ENCODE data around the gene NUP37. TPM values are rescaled to one million over a fixed set of nuclear protein-coding genes. Genes with fewer than 3 reads are reported as not detected.
"Not testable (repeated sequence)": the region's sequence is repeated elsewhere in the genome, so short reads cannot be mapped to it uniquely, and the experiment has no call there.

NUP37 gene
- total RNA-seq, 1 donor from 2014 or later, result 7.1 TPM

GRCh38 chr12:102080842-102081241, 39.1 kb downstream of the NUP37 start:
- Mint-ChIP-seq H3K4me1 (ENCODE audit: low read depth, unreplicated experiment) (no peaks in the 10 kb centered on the region), H3K4me3 (ENCODE audit: unreplicated experiment) (no peak overlapping the region), H3K27me3 (ENCODE audit: unreplicated experiment) (no peaks in the 10 kb centered on the region), H3K27ac (ENCODE audit: unreplicated experiment) (no peak overlapping the region), H3K36me3 (ENCODE audit: unreplicated experiment) (no peaks in the 10 kb centered on the region), H3K9me3 (ENCODE audit: unreplicated experiment) (no peaks in the 10 kb centered on the region)
- DNase-seq, result no peak
- TF ChIP-seq CTCF (IDR thresholded peaks at IDR 0.05; ENCODE audit: partially characterized antibody, unreplicated experiment), result no peak

GRCh38 chr12:102072092-102072491, 47.8 kb downstream of the NUP37 start:
- H3K4me3 Mint-ChIP-seq (ENCODE audit: unreplicated experiment); H3K9me3 Mint-ChIP-seq (ENCODE audit: unreplicated experiment); H3K27ac Mint-ChIP-seq (ENCODE audit: unreplicated experiment); DNase-seq; H3K27me3 Mint-ChIP-seq (ENCODE audit: unreplicated experiment); H3K4me1 Mint-ChIP-seq (ENCODE audit: low read depth, unreplicated experiment); H3K36me3 Mint-ChIP-seq (ENCODE audit: unreplicated experiment): not testable (repeated sequence)

DNA sequence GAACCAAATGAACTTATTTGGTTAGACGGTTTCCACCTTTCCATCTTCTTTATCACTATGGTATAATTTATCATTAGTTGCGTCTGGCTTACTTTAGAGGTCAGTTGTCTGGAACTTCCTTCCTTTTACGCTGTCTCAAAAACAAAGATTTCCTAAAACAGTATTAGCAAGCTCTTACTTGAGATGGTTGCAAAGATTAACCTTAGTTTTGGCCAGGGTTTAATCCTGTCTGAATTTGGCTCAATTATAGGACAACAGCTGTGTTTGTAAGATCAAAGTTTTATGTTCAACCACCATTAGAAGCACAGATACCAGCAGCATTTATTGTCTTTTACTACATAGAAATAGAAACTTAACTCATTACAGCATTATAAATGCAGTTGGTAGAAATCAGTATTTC, 50.2 kb downstream of the NUP37 start:
- Mint-ChIP-seq H3K4me1 (ENCODE audit: low read depth, unreplicated experiment) (no peaks in the 10 kb centered on the region), H3K4me3 (ENCODE audit: unreplicated experiment) (no peak overlapping the region), H3K27me3 (ENCODE audit: unreplicated experiment) (no peaks in the 10 kb centered on the region), H3K9me3 (ENCODE audit: unreplicated experiment) (no peaks in the 10 kb centered on the region), H3K27ac (ENCODE audit: unreplicated experiment) (no peak overlapping the region), H3K36me3 (ENCODE audit: unreplicated experiment) (no peaks in the 10 kb centered on the region)
- no peak for DNase-seq
- TF ChIP-seq CTCF (IDR thresholded peaks at IDR 0.05; ENCODE audit: partially characterized antibody, unreplicated experiment), result no peak

- DNase-seq, result no peak
Measured at GRCh38 chr12:102067574-102068258, 52.2 kb downstream of the NUP37 start.

DNA sequence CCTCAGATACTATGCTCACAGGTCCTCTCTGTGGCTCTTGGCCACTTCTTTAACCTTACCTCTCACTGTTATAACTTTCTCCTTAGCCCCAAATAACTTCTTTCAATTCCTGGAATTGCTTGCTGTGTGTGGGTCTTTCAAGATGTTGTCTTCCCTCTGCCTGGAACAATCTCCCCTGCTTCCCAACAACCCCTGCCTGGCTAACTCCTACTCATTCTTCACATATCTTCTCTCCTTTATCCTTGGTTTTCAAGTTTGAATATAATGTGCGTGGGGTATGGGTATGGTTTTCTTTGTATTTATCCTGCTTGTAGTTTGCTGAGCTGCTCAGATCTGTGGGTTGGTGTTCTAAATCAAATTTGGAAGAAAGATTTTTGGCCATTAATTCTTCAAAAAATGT, 55.4 kb downstream of the NUP37 start:
- Mint-ChIP-seq H3K36me3 (ENCODE audit: unreplicated experiment) (no peaks in the 10 kb centered on the region), H3K4me3 (ENCODE audit: unreplicated experiment) (no peak overlapping the region), H3K27me3 (ENCODE audit: unreplicated experiment) (no peaks in the 10 kb centered on the region), H3K4me1 (ENCODE audit: low read depth, unreplicated experiment) (no peaks in the 10 kb centered on the region), H3K9me3 (ENCODE audit: unreplicated experiment) (peaks cover 4% of the 10 kb centered on the region), H3K27ac (ENCODE audit: unreplicated experiment) (no peak overlapping the region)
- no peak for DNase-seq
- TF ChIP-seq CTCF (IDR thresholded peaks at IDR 0.05; ENCODE audit: partially characterized antibody, unreplicated experiment), result no peak

More at GRCh38 chr12:102067574-102068258, 52.2 kb downstream of the NUP37 start:
- no peaks in the 10 kb centered on the region for H3K9me3 Mint-ChIP-seq (ENCODE audit: unreplicated experiment)
- no peak overlapping the region for H3K4me3 Mint-ChIP-seq (ENCODE audit: unreplicated experiment)
- no peak overlapping the region for H3K27ac Mint-ChIP-seq (ENCODE audit: unreplicated experiment)
- no peaks in the 10 kb centered on the region for H3K36me3 Mint-ChIP-seq (ENCODE audit: unreplicated experiment)
- no peak for TF ChIP-seq CTCF (IDR thresholded peaks at IDR 0.05; ENCODE audit: partially characterized antibody, unreplicated experiment)
- H3K4me1 Mint-ChIP-seq (ENCODE audit: low read depth, unreplicated experiment), result no peaks in the 10 kb centered on the region
- no peaks in the 10 kb centered on the region for H3K27me3 Mint-ChIP-seq (ENCODE audit: unreplicated experiment)
